ENCODE measurements around the gene KIAA0319L. TPM values are rescaled to one million over a fixed set of nuclear protein-coding genes. Genes with fewer than 3 reads are reported as not detected.

KIAA0319L gene
- total RNA-seq, 1 experiment from 2014 or later: 60.0 TPM

DNA sequence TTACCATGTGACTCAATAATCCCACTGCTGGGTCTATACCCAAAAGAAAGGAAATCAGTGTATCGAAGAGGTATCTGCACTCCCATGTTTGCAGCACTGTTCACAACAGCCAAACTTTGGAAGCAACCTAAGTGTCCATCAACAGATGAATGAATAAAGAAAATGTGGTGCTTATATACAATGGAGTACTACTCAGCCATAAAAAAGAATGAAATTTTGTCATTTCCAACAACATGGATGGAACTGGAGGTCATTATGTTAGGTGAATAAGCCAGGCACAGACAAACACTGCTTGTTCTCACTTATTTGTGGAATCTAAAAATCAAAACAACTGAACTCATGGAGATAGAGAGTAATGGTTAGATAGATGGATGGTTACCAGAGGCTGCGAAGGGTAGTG is 79.3 kb downstream of the KIAA0319L start:
- intact Hi-C loops (cut with micrococcal nuclease; ENCODE audit: unreplicated experiment) (no loop called here), in situ Hi-C loops (cut with HindIII; ENCODE audit: low pct_unique_long_range_greater_than_20kb, low sequenced_read_pairs) (no loop called here)
- H3K27me3 ChIP-seq (ENCODE audit: control insufficient read depth, insufficient read depth, low read length): no peaks in the 10 kb centered on the region
- no peaks in the 10 kb centered on the region for H3K9me3 ChIP-seq (ENCODE audit: control insufficient read depth, insufficient read depth, low read depth, low read length)
- no peak overlapping the region for H3K4me3 ChIP-seq (ENCODE audit: low read depth in 2 of 2, low read length in 2 of 2)
- no peak for ATAC-seq
- ChIA-PET POLR2A (no interaction called here), CTCF (no interaction called here)
- no peaks in the 10 kb centered on the region for H3K36me3 ChIP-seq (ENCODE audit: control insufficient read depth, insufficient read depth, low read length)
- no peaks in the 10 kb centered on the region for H3K4me1 ChIP-seq (ENCODE audit: control insufficient read depth, insufficient read depth, low read length)
- BruUV-seq (replicated peaks): no TSS peak
- no peak overlapping the region for H3K27ac ChIP-seq (ENCODE audit: low read length)
- TF ChIP-seq TCF7L2 (IDR thresholded peaks at IDR 0.05; ENCODE audit: low read depth, low read length): no peak
- TF ChIP-seq, protein P1, sequence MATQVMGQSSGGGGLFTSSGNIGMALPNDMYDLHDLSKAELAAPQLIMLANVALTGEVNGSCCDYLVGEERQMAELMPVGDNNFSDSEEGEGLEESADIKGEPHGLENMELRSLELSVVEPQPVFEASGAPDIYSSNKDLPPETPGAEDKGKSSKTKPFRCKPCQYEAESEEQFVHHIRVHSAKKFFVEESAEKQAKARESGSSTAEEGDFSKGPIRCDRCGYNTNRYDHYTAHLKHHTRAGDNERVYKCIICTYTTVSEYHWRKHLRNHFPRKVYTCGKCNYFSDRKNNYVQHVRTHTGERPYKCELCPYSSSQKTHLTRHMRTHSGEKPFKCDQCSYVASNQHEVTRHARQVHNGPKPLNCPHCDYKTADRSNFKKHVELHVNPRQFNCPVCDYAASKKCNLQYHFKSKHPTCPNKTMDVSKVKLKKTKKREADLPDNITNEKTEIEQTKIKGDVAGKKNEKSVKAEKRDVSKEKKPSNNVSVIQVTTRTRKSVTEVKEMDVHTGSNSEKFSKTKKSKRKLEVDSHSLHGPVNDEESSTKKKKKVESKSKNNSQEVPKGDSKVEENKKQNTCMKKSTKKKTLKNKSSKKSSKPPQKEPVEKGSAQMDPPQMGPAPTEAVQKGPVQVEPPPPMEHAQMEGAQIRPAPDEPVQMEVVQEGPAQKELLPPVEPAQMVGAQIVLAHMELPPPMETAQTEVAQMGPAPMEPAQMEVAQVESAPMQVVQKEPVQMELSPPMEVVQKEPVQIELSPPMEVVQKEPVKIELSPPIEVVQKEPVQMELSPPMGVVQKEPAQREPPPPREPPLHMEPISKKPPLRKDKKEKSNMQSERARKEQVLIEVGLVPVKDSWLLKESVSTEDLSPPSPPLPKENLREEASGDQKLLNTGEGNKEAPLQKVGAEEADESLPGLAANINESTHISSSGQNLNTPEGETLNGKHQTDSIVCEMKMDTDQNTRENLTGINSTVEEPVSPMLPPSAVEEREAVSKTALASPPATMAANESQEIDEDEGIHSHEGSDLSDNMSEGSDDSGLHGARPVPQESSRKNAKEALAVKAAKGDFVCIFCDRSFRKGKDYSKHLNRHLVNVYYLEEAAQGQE (IDR thresholded peaks at IDR 0.05; ENCODE audit: insufficient read depth in 1 of 2, low read depth in 2 of 2, low read length in 1 of 2): no peak
- TF ChIP-seq POLR2AphosphoS5 (IDR thresholded peaks at IDR 0.05; ENCODE audit: low read depth, low read length): no peak
- TF ChIP-seq, protein P2, sequence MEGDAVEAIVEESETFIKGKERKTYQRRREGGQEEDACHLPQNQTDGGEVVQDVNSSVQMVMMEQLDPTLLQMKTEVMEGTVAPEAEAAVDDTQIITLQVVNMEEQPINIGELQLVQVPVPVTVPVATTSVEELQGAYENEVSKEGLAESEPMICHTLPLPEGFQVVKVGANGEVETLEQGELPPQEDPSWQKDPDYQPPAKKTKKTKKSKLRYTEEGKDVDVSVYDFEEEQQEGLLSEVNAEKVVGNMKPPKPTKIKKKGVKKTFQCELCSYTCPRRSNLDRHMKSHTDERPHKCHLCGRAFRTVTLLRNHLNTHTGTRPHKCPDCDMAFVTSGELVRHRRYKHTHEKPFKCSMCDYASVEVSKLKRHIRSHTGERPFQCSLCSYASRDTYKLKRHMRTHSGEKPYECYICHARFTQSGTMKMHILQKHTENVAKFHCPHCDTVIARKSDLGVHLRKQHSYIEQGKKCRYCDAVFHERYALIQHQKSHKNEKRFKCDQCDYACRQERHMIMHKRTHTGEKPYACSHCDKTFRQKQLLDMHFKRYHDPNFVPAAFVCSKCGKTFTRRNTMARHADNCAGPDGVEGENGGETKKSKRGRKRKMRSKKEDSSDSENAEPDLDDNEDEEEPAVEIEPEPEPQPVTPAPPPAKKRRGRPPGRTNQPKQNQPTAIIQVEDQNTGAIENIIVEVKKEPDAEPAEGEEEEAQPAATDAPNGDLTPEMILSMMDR (IDR thresholded peaks at IDR 0.05): no peak
- no peak for TF ChIP-seq SIN3A (IDR thresholded peaks at IDR 0.05; ENCODE audit: borderline replicate concordance, insufficient read depth, low read depth, low read length)
- DNase-seq (ENCODE audit: low read depth, low spot score): no peak

DNA sequence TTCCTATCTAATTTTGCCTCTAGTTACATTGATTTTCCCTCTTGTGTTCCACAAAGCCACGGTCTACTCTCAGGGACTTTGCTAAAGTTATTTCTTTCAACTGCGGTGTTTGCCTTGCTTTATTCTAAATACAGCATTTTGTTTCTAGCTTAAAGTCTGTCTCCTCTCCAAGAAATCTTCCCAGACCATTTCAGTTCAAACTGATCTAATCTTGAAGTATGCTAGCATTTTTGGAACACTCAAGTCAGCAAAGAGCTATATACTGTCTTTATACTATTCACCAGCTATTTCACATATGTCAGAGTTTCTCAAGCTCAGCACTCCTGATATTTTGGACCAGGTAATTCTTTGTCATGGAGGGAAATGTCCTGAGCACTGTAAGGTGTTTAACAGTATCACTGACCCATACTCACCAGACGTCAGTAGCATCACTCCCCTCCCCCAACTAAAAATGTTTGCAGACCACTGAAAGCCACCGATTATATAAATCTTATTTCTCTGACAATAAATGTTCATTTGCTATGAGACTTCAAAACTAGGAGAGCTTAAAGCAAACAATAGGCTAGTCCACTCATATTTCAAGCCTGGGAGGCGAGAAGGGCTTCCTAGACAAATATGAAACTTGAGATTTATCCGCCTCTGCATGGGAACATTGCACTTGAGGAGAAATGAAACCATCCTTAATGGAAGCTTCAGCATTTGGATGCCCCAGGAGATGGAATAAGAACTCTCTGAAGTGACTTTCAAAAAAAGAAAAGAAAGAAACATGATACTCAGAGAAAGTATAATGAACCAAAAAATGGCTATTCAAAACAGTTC is 81.1 kb downstream of the KIAA0319L start:
- POLR2A ChIA-PET: no interaction called here
- in situ Hi-C loops (cut with HindIII; ENCODE audit: low pct_unique_long_range_greater_than_20kb, low sequenced_read_pairs) (no loop called here), intact Hi-C loops (cut with micrococcal nuclease; ENCODE audit: unreplicated experiment) (no loop called here)
- DNase-seq (ENCODE audit: low read depth, low spot score) (no peak), ATAC-seq (no peak)
- no peaks in the 10 kb centered on the region for H3K4me1 ChIP-seq (ENCODE audit: control insufficient read depth, insufficient read depth, low read length)
- CTCF ChIA-PET: no interaction called here
- TF ChIP-seq POLR2AphosphoS5 (IDR thresholded peaks at IDR 0.05; ENCODE audit: low read depth, low read length) (no peak), SIN3A (IDR thresholded peaks at IDR 0.05; ENCODE audit: borderline replicate concordance, insufficient read depth, low read depth, low read length) (no peak), TCF7L2 (IDR thresholded peaks at IDR 0.05; ENCODE audit: low read depth, low read length) (no peak)
- TF ChIP-seq, protein P1 (IDR thresholded peaks at IDR 0.05; ENCODE audit: insufficient read depth in 1 of 2, low read depth in 2 of 2, low read length in 1 of 2): no peak
- TF ChIP-seq, protein P2 (IDR thresholded peaks at IDR 0.05): no peak
- no TSS peak for BruUV-seq (replicated peaks)
- no peak overlapping the region for H3K27ac ChIP-seq (ENCODE audit: low read length)
- no peaks in the 10 kb centered on the region for H3K27me3 ChIP-seq (ENCODE audit: control insufficient read depth, insufficient read depth, low read length)
- H3K36me3 ChIP-seq (ENCODE audit: control insufficient read depth, insufficient read depth, low read length): no peaks in the 10 kb centered on the region
- H3K9me3 ChIP-seq (ENCODE audit: control insufficient read depth, insufficient read depth, low read depth, low read length): no peaks in the 10 kb centered on the region
- H3K4me3 ChIP-seq (ENCODE audit: low read depth in 2 of 2, low read length in 2 of 2): no peak overlapping the region

Data from Panc1 (cell line).